GM19043 (cell line): ENCODE results near the gene MCM3AP.
"Not testable (repeated sequence)": the region's sequence is repeated elsewhere in the genome, so short reads cannot be mapped to it uniquely, and the experiment has no call there.

ENCODE experiments used
- ATAC-seq: cut with Tn5 transposase; IDR thresholded peaks from one replicate; pipeline ENCODE4 v1.9.1; 2021; ENCODE audit warnings: low read depth; ENCODE audit not compliant: unreplicated experiment

MCM3AP gene

DNA sequence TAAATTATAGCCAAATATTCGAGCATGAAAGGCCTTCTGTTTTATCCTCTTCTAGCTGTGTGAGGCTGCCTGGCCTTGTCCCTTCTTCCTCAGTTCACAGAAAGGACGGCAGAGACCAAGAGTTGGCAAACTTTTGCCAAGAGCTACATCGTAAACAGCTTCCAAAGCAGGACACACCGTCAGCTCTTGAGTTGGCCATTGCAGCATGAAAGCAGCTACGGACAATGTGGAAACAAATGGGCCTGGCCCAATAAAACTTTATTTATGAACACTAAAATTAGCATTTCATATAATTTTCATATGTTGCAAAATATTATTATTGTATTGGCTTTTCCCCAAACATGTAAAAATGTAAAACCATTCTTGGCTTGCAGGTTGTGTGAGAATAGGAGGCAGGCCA, 27.5 kb upstream of the MCM3AP start:
- no peak for ATAC-seq

DNA sequence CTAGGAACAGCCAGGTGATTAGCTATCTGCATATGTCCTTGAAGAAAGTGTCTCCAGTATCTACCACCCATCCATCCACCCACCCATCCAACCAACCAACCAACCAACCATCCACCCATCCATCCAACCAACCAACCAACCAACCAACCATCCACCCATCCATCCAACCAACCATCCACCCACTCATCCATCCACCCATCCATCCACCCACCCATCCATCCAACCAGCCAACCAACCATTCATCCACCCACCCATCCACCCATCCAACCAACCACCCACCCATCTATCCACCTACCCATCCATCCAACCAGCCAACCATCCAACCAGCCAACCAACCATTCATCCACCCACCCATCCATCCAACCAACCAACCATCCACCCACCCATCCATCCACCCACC, 26.2 kb upstream of the MCM3AP start:
- ATAC-seq: no peak

DNA sequence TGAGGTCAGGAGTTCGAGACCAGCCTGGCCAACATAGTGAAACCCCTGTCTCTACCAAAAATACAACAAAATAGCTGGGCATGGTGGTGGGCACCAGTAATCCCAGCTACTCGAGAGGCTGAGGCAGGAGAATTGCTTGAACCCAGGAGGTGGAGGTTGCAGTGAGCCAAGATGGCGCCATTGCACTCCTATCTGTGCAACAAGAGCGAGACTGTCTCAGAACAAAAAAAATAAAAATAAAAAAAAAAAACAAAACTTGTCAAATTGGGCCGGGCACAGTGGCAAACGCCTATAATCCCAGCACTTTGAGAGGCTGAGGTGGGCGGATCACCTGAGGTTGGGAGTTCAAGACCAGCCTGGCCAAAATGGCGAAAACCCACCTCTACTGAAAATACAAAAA, 24.8 kb upstream of the MCM3AP start:
- not testable (repeated sequence) for ATAC-seq

DNA sequence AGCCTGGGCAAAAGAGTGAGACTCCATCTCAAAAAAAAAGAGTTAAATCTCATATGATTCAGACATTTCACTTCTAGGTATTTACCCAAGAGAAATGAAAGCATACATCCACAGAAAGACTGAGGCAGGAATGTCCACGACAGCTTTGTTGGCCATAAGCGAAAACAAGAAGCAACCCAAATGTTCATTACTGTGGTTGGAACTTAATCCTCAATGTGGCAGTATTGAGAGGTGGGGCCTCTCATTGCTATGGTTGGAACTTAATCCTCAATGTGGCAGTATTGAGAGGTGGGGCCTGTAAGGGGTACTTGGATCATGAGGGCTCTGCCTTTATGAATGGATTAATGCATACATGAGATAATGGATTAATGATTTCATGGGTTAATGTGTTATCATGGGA, 23.0 kb upstream of the MCM3AP start:
- ATAC-seq: no peak

DNA sequence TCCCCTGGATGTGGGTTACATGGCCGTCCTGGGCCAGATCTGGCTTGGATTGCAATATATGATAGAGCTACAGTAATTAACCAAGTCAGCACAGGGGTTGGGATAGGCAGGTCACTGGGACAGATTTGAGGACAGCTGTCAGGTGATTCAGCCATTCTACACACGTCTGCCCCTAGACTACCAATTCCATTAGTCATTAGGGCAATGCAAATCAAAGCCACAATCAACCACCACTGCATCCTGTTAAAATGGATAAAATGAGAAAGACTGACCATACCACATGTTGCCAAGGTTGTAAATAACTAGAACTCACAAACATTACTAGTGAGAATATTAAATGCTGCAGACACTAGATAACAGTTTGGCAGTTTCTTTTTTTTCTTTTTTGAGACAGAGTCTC, 22.2 kb upstream of the MCM3AP start:
- ATAC-seq: no peak

DNA sequence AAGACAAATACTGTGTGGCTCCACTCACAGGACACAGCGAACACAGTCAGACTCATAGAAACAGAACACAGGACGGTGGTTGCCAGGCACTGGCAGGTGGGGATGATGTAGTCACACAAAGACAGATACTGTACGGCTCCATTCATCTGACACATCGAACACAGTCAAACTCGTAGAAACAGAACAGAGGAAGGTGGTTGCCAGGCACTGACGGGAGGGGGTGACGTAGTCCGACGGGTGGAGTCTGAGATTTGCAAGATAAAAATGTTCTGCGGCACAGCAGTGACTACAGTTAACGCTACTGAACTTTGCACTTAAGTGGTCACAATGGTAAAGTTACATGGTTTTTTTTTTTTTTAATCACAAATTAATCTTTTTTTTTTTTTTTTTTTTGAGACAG, 19.5 kb upstream of the MCM3AP start:
- ATAC-seq: no peak

DNA sequence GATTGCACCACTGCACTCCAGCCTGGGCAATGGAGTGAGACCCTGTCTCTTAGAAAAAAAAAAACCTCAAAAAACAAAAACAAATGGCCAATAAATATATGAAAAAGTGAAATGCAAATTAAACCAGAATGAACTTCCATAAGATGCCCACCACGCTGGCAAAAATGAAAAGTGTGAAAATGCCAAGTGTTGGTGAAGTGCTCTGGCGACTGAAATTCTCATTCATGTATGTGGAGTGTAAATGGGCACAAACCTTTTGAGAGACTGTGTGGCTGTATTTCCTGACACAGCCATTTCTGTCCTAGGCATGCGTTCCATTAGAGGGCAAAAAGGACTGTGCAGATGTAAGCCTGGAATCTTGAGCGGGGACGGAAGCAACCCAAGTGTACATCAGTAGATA, 19.0 kb upstream of the MCM3AP start:
- ATAC-seq: no peak

DNA sequence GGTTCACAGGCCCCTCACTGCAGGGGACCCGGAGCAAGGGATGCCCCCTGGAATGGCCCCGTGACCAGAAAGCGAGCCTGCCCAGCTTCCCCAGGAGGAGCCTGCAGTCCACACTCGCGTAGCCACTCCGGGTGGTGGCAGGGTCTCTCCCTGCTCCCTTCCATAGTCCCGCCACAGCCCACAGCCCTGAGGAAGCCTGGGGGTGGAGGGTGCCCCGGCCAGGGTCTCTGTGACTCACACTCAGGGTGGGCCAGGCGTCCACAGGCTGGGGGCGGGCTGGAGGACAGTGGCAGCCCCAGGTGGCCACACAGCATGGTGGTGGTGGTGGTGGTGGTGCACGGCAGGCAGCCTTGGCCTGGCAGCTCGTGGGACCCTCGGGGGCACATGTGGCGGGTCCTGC, 16.3 kb upstream of the MCM3AP start:
- no peak for ATAC-seq

DNA sequence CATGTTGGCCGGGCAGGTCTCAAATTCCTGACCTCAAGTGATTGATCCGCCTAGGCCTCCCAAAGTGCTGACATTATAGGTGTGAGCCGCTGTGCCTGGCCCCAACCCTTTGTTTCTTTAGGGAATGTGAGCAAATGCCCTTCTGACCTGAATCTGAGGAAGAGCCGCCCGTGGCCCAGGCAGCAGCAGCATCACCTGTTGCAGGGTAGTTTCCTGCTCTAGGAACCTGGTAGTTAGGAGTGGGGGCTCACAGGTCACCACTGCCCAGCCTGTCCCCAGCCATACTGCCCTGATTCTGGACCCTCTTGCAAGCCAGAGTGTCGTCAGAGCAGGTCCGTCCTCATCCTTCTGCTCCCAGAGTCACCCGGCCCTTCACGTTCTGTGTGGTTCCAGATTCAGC, 13.8 kb upstream of the MCM3AP start:
- no peak for ATAC-seq

DNA sequence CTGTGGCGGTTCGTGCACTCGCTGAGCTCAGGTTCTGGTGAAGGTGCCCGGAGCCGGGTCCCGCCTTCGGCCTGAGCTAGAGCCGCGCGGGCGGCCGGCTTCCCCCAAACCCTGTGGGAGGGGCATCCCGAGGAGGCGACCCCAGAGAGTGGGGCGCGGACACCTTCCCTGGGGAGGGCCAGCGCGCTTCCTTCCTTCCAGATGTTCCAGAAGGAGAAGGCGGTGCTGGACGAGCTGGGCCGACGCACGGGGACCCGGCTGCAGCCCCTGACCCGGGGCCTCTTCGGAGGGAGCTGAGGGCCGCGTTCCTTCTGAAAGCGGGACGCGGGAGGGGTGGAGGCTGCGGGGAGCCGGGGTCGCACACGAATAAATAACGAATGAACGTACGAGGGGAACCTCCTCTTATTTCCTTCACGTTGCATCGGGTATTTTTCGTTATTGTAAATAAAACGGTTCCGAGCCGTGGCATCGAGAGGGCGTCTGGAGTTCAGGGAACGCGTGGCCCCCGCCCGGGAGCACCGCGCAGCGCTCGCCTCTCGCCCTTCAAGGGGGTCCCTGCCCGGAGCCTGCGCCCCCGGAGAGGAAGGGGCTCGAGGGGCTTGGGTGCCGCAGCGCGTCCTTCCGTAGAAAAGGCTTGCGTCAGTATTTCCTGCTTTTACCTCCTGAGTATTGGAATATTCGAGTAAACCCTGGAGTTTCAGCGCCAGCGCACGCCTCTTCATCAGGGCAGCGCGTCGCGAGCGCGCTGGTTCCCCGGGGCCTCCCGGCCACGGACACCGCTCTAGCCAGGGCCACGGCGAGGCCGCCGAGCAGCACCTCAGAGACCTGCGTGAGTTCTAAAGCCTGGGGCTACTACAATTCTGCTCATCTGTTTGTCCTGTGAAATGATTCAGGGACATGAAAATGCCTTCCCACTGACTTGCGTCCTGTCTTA, 12.2 kb upstream of the MCM3AP start:
- ATAC-seq: no peak

DNA sequence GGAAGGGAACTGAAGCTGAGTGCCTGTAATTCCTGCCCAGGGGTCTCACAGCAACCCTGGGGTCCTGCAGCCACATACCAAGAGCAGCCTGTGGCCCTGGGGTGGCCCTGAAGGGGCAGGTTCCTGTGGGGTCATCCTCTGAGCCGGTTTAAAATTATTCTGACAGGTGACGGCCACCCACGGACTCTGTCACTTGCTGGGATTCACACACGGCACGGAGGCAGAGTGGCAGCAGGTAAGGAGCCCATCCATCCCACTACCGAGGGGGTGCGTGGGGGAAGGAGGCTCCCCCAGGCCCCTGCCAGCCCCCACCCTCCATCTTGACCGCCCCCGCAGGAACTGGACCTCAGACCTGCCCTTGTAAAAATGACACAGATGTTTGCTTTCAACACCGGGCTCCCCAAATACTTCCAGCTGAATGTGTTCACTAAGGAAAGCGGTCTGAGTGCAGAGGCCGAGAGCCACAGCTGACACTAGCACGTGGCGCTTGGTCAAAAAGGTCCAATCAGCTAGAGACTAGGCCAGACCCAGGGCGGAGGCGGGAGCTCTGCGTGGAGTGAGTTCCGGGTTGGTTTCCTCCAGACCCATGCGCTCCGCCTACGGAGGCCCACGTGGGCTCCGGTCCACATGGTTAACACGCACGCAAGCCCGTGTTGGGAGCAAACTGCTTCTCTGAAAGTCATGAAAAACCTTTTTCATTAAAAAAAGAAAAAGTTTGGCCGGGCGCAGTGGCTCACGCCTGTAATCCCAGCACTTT, 10.8 kb upstream of the MCM3AP start:
- no peak for ATAC-seq

DNA sequence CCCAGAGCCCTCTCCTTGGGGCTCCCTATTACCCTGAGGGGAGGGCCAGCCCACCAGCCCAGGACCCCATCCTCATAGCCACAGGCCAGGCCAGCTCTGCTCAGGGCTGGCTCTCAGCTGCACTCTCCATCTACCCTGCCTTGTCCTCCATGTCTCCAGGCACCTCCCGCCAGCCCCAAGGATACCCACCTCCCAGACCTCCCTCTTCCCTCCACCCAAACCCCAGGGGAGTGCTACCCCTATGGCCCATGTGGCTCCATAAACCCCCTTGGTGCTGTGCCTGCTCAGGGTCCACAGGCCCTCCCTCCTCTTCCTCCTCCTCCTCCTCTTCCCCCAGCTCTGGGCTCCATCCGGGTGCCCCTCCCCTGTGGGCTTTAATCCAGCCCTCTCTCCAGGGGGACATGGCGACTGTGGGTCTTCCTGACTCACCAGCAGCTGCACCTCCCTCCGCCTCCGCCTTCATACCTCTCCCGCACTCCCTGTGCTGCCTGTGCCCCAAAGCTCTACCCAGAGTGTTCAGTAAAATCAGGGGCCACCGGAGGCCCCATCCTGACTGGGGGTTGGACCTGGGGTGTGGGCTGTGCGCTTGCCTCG, 9.9 kb upstream of the MCM3AP start:
- ATAC-seq: no peak

DNA sequence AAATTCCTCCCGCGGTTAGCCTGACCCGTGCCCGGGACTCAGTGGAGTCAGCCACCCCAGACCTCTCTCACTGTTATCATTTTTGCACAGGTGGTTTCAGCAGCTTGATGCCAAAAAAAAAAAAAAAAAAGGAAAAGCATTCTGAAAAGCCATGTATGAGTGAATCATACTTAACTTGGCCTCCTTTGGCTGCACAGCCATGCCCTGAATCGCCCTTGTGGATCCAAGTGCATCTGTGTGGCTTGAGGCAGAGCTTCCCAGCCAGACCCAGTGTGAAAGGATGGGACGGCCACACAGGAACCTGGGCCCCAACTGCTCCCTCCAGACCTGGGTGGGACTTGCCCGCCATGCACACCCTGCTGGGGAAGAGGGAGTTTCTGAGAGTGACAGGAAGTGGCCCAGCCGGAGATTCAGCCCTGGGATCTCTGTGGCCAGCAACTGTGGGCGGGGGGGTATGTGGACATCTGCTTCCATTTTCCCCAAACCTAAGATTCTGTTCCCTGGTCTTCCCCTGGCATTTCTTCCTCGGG, 9.3 kb upstream of the MCM3AP start:
- ATAC-seq: no peak

DNA sequence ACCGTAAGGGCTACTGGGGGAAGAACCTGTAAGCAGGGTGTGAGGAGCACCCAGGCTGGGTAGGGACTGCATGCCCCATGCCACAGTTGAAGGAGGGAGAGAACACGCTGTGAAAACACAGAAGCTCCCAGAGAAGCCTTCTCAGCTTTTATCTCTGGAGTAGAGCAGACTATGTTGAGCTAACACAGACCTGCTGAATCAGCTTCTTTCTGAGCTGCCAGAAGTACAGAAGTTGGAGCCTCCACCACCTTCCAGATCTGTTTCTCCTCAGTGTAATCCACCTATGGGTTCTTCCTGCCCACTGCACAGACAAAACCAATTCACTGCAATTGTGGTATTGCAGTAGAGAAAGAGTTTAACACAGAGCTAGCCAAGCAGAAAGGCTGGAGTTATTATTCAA, 6.2 kb upstream of the MCM3AP start:
- ATAC-seq: no peak

DNA sequence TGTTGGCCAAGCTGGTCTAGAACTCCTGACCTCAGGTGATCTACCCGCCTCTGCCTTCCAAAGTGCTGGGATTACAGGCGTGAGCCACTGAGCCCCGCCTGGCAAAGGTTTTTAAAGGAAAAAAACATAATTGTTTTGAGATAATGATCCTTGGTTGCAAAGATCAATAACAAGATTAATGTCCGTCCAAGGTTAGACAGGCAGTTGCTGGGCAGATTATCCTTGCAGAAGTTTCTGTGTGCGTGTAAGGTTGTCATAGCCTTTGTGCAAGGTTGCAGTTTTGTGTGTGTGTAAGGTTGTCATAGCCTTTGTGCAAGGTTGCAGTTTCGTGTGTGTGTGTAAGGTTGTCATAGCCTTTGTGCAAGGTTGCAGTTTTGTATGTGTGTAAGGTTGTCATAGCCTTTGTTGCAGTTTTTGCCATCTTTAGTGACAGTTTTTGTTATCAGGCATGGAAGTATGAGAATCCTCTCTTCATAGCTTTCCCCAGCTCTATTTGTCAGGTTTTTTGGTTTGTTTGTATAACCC, 4.3 kb upstream of the MCM3AP start:
- ATAC-seq: no peak

DNA sequence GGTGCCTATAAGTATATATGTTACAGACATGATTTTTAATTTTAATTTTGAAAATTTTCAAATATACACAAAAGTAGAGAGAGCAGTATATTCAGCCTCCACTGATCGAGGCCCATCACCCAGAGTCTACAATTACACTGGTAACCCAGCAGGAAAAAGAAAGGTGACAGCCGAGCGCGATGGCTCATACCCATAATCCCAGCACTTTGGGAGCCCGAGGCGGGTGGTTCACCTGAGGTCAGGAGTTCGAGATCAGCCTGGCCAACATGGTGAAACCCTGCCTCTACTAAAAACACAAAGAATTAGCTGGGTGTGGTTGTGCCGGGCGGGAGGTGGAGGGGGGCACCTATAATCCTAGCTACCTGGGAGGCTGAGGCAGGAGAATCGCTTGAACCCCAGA, 2.1 kb upstream of the MCM3AP start:
- ATAC-seq: no peak

DNA sequence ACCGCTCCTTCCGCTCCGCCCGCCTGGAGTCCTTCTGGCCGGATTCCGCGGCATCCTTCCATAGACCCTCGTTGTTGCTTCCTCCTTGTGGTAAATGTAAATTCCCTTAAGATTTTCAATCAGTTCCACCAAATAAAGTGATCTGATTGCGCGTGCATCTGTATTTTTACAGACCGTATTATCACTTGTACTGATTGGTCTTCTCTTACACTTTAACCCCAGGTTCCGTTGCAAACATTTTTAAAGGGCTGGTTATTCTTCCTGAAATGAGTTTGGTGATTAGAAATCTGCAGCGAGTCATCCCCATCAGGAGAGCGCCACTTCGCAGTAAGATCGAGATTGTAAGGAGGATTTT, 1.2 kb upstream of the MCM3AP start:
- ATAC-seq: no peak

DNA sequence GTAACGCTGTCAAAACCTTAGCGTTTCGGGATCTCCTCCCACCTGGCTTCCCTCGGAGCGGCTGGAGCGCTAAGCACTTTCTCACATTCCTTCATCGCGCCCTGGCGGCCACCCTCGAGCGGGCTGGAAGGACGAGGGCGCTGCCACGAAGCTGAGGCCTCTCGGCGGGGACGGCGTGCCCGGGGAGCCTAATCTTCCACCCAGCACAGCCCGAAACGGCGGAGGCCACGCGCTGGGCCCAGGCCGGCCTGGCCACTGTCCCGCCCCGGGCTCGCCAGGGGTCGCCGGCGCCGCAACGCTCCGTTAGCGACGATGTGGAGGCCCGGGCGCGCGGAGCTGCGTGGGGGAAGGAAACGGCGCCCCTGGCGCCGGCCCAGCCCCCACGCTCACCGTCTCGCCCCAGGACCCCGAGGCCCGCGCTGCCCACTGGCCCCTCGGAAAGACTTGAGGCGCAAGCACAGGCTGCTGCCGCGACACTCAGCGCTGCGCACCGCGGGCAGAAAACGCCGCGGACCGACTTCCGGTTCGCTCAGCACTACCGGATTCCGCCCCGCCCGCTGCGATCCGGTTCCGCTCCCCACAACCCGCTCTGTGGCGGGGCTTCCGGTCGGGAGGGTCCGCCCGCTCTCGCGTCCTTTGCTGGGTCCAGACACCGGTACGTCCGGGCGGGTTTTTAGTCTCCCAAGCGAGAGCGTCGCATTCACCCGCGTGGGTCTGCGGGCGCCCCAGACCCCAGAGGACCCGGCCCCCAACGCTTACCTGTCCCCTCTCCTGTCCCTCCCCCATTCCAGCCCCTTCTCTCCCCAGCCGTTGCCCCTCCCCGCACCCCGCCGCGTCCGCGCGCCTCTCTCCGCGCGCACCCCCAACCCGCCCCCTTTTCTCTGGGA, 593 bp upstream of the MCM3AP start, which contains the start of gene YBEY:
Gene YBEY, plus strand, starts transcription at position 582 of the 887 bp plus-strand sequence. CDS start 572 bp downstream, outside the sequence.
- ATAC-seq: peak; percentile 81

DNA sequence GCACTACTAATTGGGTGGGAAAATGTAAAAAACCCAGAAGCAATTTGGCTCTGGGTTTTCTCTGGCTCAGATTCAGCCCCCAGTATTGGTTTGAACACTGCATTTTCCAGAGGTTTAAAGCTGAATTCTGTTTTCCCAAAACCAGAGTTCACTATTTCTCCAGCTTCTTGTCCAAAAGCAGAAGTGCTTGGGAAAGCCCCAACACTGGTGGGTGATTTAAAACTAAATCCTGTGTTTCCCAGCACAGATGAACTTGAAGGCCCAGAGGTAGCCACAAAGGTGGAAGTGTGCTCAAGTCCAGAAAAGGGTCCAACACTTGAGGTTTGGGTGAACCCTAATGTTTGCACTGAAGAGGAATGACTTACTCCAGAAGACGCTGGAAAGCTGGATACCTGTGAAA, 678 bp downstream of the MCM3AP start:
- ATAC-seq: no peak

DNA sequence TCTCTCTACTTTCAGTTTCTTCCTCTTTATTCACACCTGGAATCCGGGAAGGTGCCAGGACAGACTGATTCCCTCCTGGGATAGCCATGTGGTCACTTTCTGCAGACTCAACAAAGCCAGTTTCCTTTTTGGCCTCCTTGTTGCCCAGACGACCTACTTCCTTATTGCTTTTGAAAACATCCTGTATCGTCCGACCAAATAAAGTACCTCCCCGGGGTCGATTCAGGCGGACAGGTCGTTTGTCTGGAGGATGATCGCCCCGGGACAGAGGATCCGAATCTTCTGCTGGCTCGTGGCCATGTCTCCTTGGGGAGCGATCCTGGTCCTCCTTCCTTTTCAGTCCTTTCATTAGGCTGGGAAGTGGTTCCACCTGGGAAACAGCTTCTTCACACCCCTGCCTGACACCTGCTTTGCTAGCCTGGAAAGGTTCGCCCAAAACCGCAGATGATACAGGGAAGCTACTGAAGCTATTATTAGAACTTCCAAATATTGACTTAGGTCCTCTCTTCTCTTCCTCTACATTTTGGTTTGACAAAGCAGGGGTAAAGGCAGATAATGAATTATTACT, 1.2 kb downstream of the MCM3AP start:
- no peak for ATAC-seq
